ENCODE results near the gene HMGB3. TPM values are rescaled to one million over a fixed set of nuclear protein-coding genes. Genes with fewer than 3 reads are reported as not detected.

The HMGB3 gene
- total RNA-seq, 1 donor from 2014 or later, result 130 TPM

- DNase-seq (ENCODE audit: extremely low spot score, unreplicated experiment), result no peak
- H3K27me3 Mint-ChIP-seq, result no peaks in the 10 kb centered on the region
- TF ChIP-seq CTCF (conservative IDR thresholded peaks at IDR 0.05), result no peak
- H3K4me1 Mint-ChIP-seq (ENCODE audit: unreplicated experiment), result no peaks in the 10 kb centered on the region
- no peaks in the 10 kb centered on the region for H3K36me3 Mint-ChIP-seq
- H3K27ac Mint-ChIP-seq, result no peak overlapping the region
- peaks cover 6% of the 10 kb centered on the region for H3K9me3 Mint-ChIP-seq
- no peak overlapping the region for H3K4me3 Mint-ChIP-seq
Observed at GRCh38 chrX:150940844-150941495, 42.2 kb upstream of the HMGB3 start.

GRCh38 chrX:150941580-150941979, 41.6 kb upstream of the HMGB3 start:
- Mint-ChIP-seq H3K9me3 (peaks cover 6% of the 10 kb centered on the region), H3K27ac (no peak overlapping the region), H3K4me1 (ENCODE audit: unreplicated experiment) (no peaks in the 10 kb centered on the region), H3K36me3 (no peaks in the 10 kb centered on the region), H3K4me3 (no peak overlapping the region), H3K27me3 (no peaks in the 10 kb centered on the region)
- no peak for TF ChIP-seq CTCF (conservative IDR thresholded peaks at IDR 0.05)
- DNase-seq (ENCODE audit: extremely low spot score, unreplicated experiment), result no peak

- Mint-ChIP-seq H3K36me3 (no peaks in the 10 kb centered on the region), H3K27ac (no peak overlapping the region), H3K4me1 (ENCODE audit: unreplicated experiment) (no peaks in the 10 kb centered on the region), H3K4me3 (no peak overlapping the region), H3K9me3 (no peaks in the 10 kb centered on the region), H3K27me3 (no peaks in the 10 kb centered on the region)
- no peak for DNase-seq (ENCODE audit: extremely low spot score, unreplicated experiment)
- no peak for TF ChIP-seq CTCF (conservative IDR thresholded peaks at IDR 0.05)
Observed at GRCh38 chrX:150942942-150943594, 40.1 kb upstream of the HMGB3 start.

- Mint-ChIP-seq H3K36me3 (no peaks in the 10 kb centered on the region), H3K27ac (no peak overlapping the region), H3K27me3 (no peaks in the 10 kb centered on the region), H3K4me1 (ENCODE audit: unreplicated experiment) (no peaks in the 10 kb centered on the region), H3K9me3 (no peaks in the 10 kb centered on the region), H3K4me3 (no peak overlapping the region)
- no peak for DNase-seq (ENCODE audit: extremely low spot score, unreplicated experiment)
- TF ChIP-seq CTCF (conservative IDR thresholded peaks at IDR 0.05), result no peak
Observed at GRCh38 chrX:150944233-150944632, 38.9 kb upstream of the HMGB3 start.

GRCh38 chrX:150954951-150955350, 28.2 kb upstream of the HMGB3 start:
- no peaks in the 10 kb centered on the region for H3K9me3 Mint-ChIP-seq
- H3K4me1 Mint-ChIP-seq (ENCODE audit: unreplicated experiment), result no peaks in the 10 kb centered on the region
- no peaks in the 10 kb centered on the region for H3K36me3 Mint-ChIP-seq
- no peak for DNase-seq (ENCODE audit: extremely low spot score, unreplicated experiment)
- no peaks in the 10 kb centered on the region for H3K27me3 Mint-ChIP-seq
- H3K27ac Mint-ChIP-seq, result no peak overlapping the region
- no peak overlapping the region for H3K4me3 Mint-ChIP-seq
- no peak for TF ChIP-seq CTCF (conservative IDR thresholded peaks at IDR 0.05)

Measured in type B pancreatic cell (in vitro differentiated cells).